HepG2 (cell line): ENCODE measurements around the gene HK2. TPM values are rescaled to one million over a fixed set of nuclear protein-coding genes. Genes with fewer than 3 reads are reported as not detected.

Experiments
- ATF3 ChIP-seq: sonication (generic); formaldehyde crosslinking; IDR thresholded peaks from 2 replicates; pipeline ENCODE4 v1.4.0; 2020; ENCODE audit warnings: missing genetic modification reagents
- ERF ChIP-seq: IDR thresholded peaks from 2 replicates; pipeline ENCODE4 v1.6.1; 2018; ENCODE audit warnings: missing biosample characterization, missing genetic modification reagents
- KLF12 ChIP-seq: sonication (generic); formaldehyde crosslinking; IDR thresholded peaks from 2 replicates; pipeline ENCODE4 v1.4.0; 2020; ENCODE audit warnings: missing genetic modification reagents, borderline replicate concordance
- MED1 ChIP-seq: sonication (generic); formaldehyde crosslinking; IDR thresholded peaks from 2 replicates; pipeline ENCODE4 v1.4.0; 2020; ENCODE audit warnings: missing genetic modification reagents
- MZF1 ChIP-seq: sonication (generic); formaldehyde crosslinking; IDR thresholded peaks from 2 replicates; pipeline ENCODE4 v1.8.1; 2023; ENCODE audit warnings: mild to moderate bottlenecking, missing genetic modification reagents, borderline replicate concordance
- NFKBIZ ChIP-seq: IDR thresholded peaks from 2 replicates; pipeline ENCODE4 v1.6.1; 2018; ENCODE audit warnings: missing genetic modification reagents, missing compliant biosample characterization
- ONECUT2 ChIP-seq: sonication (generic); formaldehyde crosslinking; IDR thresholded peaks from 2 replicates; pipeline ENCODE4 v1.4.0; 2020; ENCODE audit warnings: missing genetic modification reagents
- POLR2AphosphoS5 ChIP-seq: IDR thresholded peaks from 2 replicates; pipeline ENCODE4 v1.6.1; 2012; ENCODE audit warnings: low read depth, low read length
- PREB ChIP-seq: sonication (generic); formaldehyde crosslinking; IDR thresholded peaks from 2 replicates; pipeline ENCODE4 v1.4.0; 2020; ENCODE audit warnings: missing genetic modification reagents
- SIN3A ChIP-seq: IDR thresholded peaks from 2 replicates; pipeline ENCODE4 v1.6.1; 2011; ENCODE audit warnings: low read depth, mild to moderate bottlenecking, control low read depth, low read length, borderline replicate concordance
- SPEN ChIP-seq: sonication (generic); formaldehyde crosslinking; IDR thresholded peaks from 2 replicates; pipeline ENCODE4 v1.5.1; 2020; ENCODE audit warnings: low read depth, mild to moderate bottlenecking, missing genetic modification reagents
- ZBTB40 ChIP-seq, 2 experiments: fragments of 450-650 bp in 1 of 2; sonication (generic) in 1 of 2; formaldehyde crosslinking in 1 of 2; IDR thresholded peaks; 2 replicates each; pipeline versions ENCODE4 v1.6.1 to v1.8.0; 2016 to 2022; ENCODE audit warnings: antibody characterized with exemption in 1 of 2, mild to moderate bottlenecking in 1 of 2, missing genetic modification reagents in 1 of 2
- ZNF264 ChIP-seq: sonication (generic); formaldehyde crosslinking; IDR thresholded peaks from 2 replicates; pipeline ENCODE4 v1.4.0; 2020; ENCODE audit warnings: missing genetic modification reagents
- ZNF335 ChIP-seq: sonication (generic); formaldehyde crosslinking; IDR thresholded peaks from 2 replicates; pipeline ENCODE4 v1.4.0; 2020; ENCODE audit warnings: missing genetic modification reagents
- ZNF670 ChIP-seq: sonication (generic); formaldehyde crosslinking; IDR thresholded peaks from 2 replicates; pipeline ENCODE4 v1.8.0; 2022; ENCODE audit warnings: mild to moderate bottlenecking, missing genetic modification reagents, borderline replicate concordance
- ZNF678 ChIP-seq: sonication (generic); formaldehyde crosslinking; IDR thresholded peaks from 2 replicates; pipeline ENCODE4 v1.4.0; 2020; ENCODE audit warnings: mild to moderate bottlenecking, missing genetic modification reagents
- ZNF691 ChIP-seq: sonication (generic); formaldehyde crosslinking; IDR thresholded peaks from 2 replicates; pipeline ENCODE4 v1.4.0; 2020; ENCODE audit warnings: missing genetic modification reagents, low read depth, mild to moderate bottlenecking, borderline replicate concordance
- polyA plus RNA-seq, 8 experiments: library from polyadenylated mRNA; depleted of rRNA in 3 of 8; stranded (reverse) in 7 of 8; unstranded in 1 of 8; fragments of >200 nt; fragmentation: Illumina TruSeq in 4 of 8; extraction: Trizol in 4 of 8; gene quantifications; 2 replicates each; pipeline versions ENCODE4 v1.2.1 to v1.2.3, GENCODE V29; 2011 to 2016; ENCODE audit warnings: low read depth in 4 of 8, missing spikeins in 1 of 8, mixed read lengths in 1 of 8; ENCODE audit not compliant: insufficient read depth in 1 of 8
- total RNA-seq, 5 experiments: library from RNA; depleted of rRNA; stranded (reverse); fragments of >200 nt; fragmentation: Illumina TruSeq; extraction: Trizol; gene quantifications; 2 replicates each; pipeline ENCODE4 v1.2.3, GENCODE V29; 2016; ENCODE audit warnings: low read depth in 1 of 5

The HK2 gene
- total and polyA plus RNA-seq, 2 of the 13 experiments (the other 11 are each of a cell fraction or from before 2014, with no cell fraction given), result 13.2 to 101 TPM

GRCh38 chr2:74865770-74866674 lies 32.1 kb downstream of the HK2 start (continued):
- TF ChIP-seq ZNF335 (CRISPR knock-in tag), result no peak
- TF ChIP-seq NFKBIZ (CRISPR knock-in tag), result no peak
- no peak for TF ChIP-seq ONECUT2
- TF ChIP-seq ZNF678 (CRISPR knock-in tag), result no peak
- no peak for TF ChIP-seq ZBTB40 (IDR thresholded peaks at IDR 0.05)
- no peak for TF ChIP-seq ZBTB40 (CRISPR knock-in tag; IDR thresholded peaks at IDR 0.05)
- TF ChIP-seq MZF1 (CRISPR knock-in tag), result no peak
- no peak for TF ChIP-seq PREB (CRISPR knock-in tag)
- TF ChIP-seq SPEN, result no peak
- peak; percentile 25; the same call in 1 of the 2 replicates for TF ChIP-seq POLR2AphosphoS5
- no peak for TF ChIP-seq SIN3A
- no peak for TF ChIP-seq ZNF691 (CRISPR knock-in tag)
- TF ChIP-seq MED1, result 0 out of 2 replicates have a peak, but pooled peaks have one; percentile 0
- 0 out of 2 replicates have a peak, but pooled peaks have one; percentile 13 for TF ChIP-seq ERF (CRISPR knock-in tag)
- TF ChIP-seq ZNF670 (CRISPR knock-in tag), result no peak
- TF ChIP-seq ATF3 (CRISPR knock-in tag), result peak; percentile 46; the same call in 1 of the 2 replicates
- TF ChIP-seq ZNF264 (CRISPR knock-in tag), result no peak
- TF ChIP-seq KLF12 (CRISPR knock-in tag), result no peak
